GM19099 (cell line): ENCODE results near the gene CFAP47.

Experiments used
- POLR2A ChIP-seq: IDR thresholded peaks from 3 replicates; pipeline ENCODE4 v1.6.1; 2011; ENCODE audit warnings: low read depth; ENCODE audit not compliant: insufficient read length; ENCODE audit errors: extremely low read depth

The CFAP47 gene

GRCh38 chrX:35919536-35920309 lies at the start of gene CFAP47:
Gene CFAP47 (plus strand): TSS chrX:35919734. CDS start chrX:35919800, 66 bp downstream.
- TF ChIP-seq POLR2A, result no peak

- TF ChIP-seq POLR2A, result no peak
These were observed 38.9 kb upstream of the CFAP47 start for GRCh38 chrX:35880601-35881000.

GRCh38 chrX:35886135-35886534 lies 33.4 kb upstream of the CFAP47 start:
- TF ChIP-seq POLR2A, result no peak

- no peak for TF ChIP-seq POLR2A
These were observed 28.8 kb upstream of the CFAP47 start for GRCh38 chrX:35890699-35891098.

- TF ChIP-seq POLR2A, result no peak
These were observed 87.7 kb downstream of the CFAP47 start for GRCh38 chrX:36007207-36007606.

GRCh38 chrX:36019125-36019524 lies 99.6 kb downstream of the CFAP47 start:
- TF ChIP-seq POLR2A, result no peak

GRCh38 chrX:36035550-36035949 lies 116.0 kb downstream of the CFAP47 start:
- TF ChIP-seq POLR2A, result no peak

- TF ChIP-seq POLR2A, result no peak
These were observed 143.2 kb downstream of the CFAP47 start for GRCh38 chrX:36062778-36063177.

GRCh38 chrX:36071061-36071460 lies 151.5 kb downstream of the CFAP47 start:
- no peak for TF ChIP-seq POLR2A

- TF ChIP-seq POLR2A, result no peak
These were observed 163.7 kb downstream of the CFAP47 start for GRCh38 chrX:36083256-36083655.

GRCh38 chrX:36087366-36087765 lies 167.8 kb downstream of the CFAP47 start:
- TF ChIP-seq POLR2A, result no peak

GRCh38 chrX:36102425-36102824 lies 182.9 kb downstream of the CFAP47 start:
- TF ChIP-seq POLR2A, result no peak

- TF ChIP-seq POLR2A, result no peak
These were observed 196.7 kb downstream of the CFAP47 start for GRCh38 chrX:36116222-36116621.

- no peak for TF ChIP-seq POLR2A
These were observed 239.7 kb downstream of the CFAP47 start for GRCh38 chrX:36159254-36159653.

- TF ChIP-seq POLR2A, result no peak
These were observed 240.5 kb downstream of the CFAP47 start for GRCh38 chrX:36160081-36160480.

GRCh38 chrX:36198575-36198974 lies 279.0 kb downstream of the CFAP47 start:
- TF ChIP-seq POLR2A, result no peak

- no peak for TF ChIP-seq POLR2A
These were observed 280.4 kb downstream of the CFAP47 start for GRCh38 chrX:36199928-36200327.

- no peak for TF ChIP-seq POLR2A
These were observed 295.4 kb downstream of the CFAP47 start for GRCh38 chrX:36214924-36215323.

GRCh38 chrX:36218801-36219200 lies 299.3 kb downstream of the CFAP47 start:
- no peak for TF ChIP-seq POLR2A
